ENCODE data around the gene LRRC4B. TPM values are rescaled to one million over a fixed set of nuclear protein-coding genes. Genes with fewer than 3 reads are reported as not detected.

The LRRC4B gene
- total and polyA plus RNA-seq, 2 of the 4 experiments (the other 2 are of a cell fraction): 0.03 TPM; not detected in 1

- H2AFZ ChIP-seq (replicated peaks; ENCODE audit: low read length, poor library complexity): peak overlapping the region; percentile 100
- H3K79me1 ChIP-seq (ENCODE audit: low read depth in 1 of 2, low read length in 2 of 2): peaks cover 16 to 27% of the 10 kb centered on the region in 2 experiments
- H4K91ac ChIP-seq (ENCODE audit: insufficient read depth, low read depth, low read length): no peak overlapping the region
- H2BK15ac ChIP-seq (ENCODE audit: low read depth, low read length): no peak overlapping the region
- H3K27me3 ChIP-seq (ENCODE audit: control insufficient read depth, insufficient read depth, low read length): no peaks in the 10 kb centered on the region
- WGBS, 2 experiments (ENCODE audit: extremely low coverage in 2 of 2, insufficient read length in 1 of 2): 0% methylated on average over 7 of the region's 20 CpGs; no CpG with 5 or more reads in 1 of the 2 experiments
- in situ Hi-C loops (cut with MboI; ENCODE audit: low sequenced_read_pairs): no loop called here
- peaks cover 12% of the 10 kb centered on the region for H4K20me1 ChIP-seq (ENCODE audit: insufficient read depth, low read length)
- H4K8ac ChIP-seq (ENCODE audit: low read depth in 2 of 2, low read length in 2 of 2): peak overlapping the region; percentile 85 to 88; a peak in 2 of 4 replicates
- ATAC-seq (ENCODE audit: low read depth) (no peak), DNase-seq (no peak)
- H3K4me1 ChIP-seq (ENCODE audit: control insufficient read depth, insufficient read depth, low read length): 0 out of 2 replicates have a peak, but pooled peaks cover 2% of the 10 kb centered on the region
- BruUV-seq (replicated peaks): no TSS peak
- H3K14ac ChIP-seq (replicated peaks; ENCODE audit: low read depth, low read length): no peak overlapping the region
- peak overlapping the region; percentile 72; the same call in 1 of the 2 replicates for H3K9ac ChIP-seq (ENCODE audit: low read depth, low read length)
- H3K9me1 ChIP-seq (ENCODE audit: insufficient read depth, low read length): peaks cover 5% of the 10 kb centered on the region; the same call in 1 of the 2 replicates
- 0 out of 2 replicates have a peak overlapping the region, but pooled peaks have one; percentile 70 for H3K4ac ChIP-seq (ENCODE audit: low read depth, low read length)
- H4K5ac ChIP-seq (ENCODE audit: low read depth, low read length): no peak overlapping the region
- H3K56ac ChIP-seq (ENCODE audit: extremely low read depth, insufficient read depth, low read length): no peak overlapping the region
- no peak overlapping the region for H2BK120ac ChIP-seq (ENCODE audit: low read depth, low read length)
- H2AK5ac ChIP-seq (ENCODE audit: low read depth, low read length): no peak overlapping the region
- H3K9me3 ChIP-seq (ENCODE audit: control insufficient read depth, insufficient read depth, low read length): no peaks in the 10 kb centered on the region
- dilution Hi-C loops (cut with HindIII; ENCODE audit: low sequenced_read_pairs, unreplicated experiment): no loop called here
- no peak overlapping the region for H2BK5ac ChIP-seq (ENCODE audit: low read depth, low read length, poor library complexity, severe bottlenecking)
- H3K4me2 ChIP-seq (ENCODE audit: low read depth, low read length): peak overlapping the region; percentile 74
- TF ChIP-seq FOS (IDR thresholded peaks at IDR 0.05; ENCODE audit: low read depth, low read length): no peak
- TF ChIP-seq RFX5 (IDR thresholded peaks at IDR 0.05; ENCODE audit: low read depth, low read length): no peak
- no peak for TF ChIP-seq POLR2A (IDR thresholded peaks at IDR 0.05; ENCODE audit: low read depth, low read length)
- TF ChIP-seq ELK1 (IDR thresholded peaks at IDR 0.05; ENCODE audit: borderline replicate concordance, low read depth, low read length): no peak
- TF ChIP-seq NFE2L2 (IDR thresholded peaks at IDR 0.05; ENCODE audit: low read depth, low read length): no peak
- TF ChIP-seq SMC3 (IDR thresholded peaks at IDR 0.05; ENCODE audit: low read depth, low read length): no peak
- no peak for TF ChIP-seq CEBPB (IDR thresholded peaks at IDR 0.05; ENCODE audit: low read depth, low read length)
- TF ChIP-seq RAD21 (IDR thresholded peaks at IDR 0.05; ENCODE audit: low read length): no peak
- TF ChIP-seq MAZ (IDR thresholded peaks at IDR 0.05; ENCODE audit: borderline replicate concordance, low read depth, low read length): no peak
- TF ChIP-seq CTCF (conservative IDR thresholded peaks at IDR 0.05; ENCODE audit: low read depth, low read length): no peak
- no peak for TF ChIP-seq USF2 (IDR thresholded peaks at IDR 0.05; ENCODE audit: low read depth, low read length)
- TF ChIP-seq RCOR1 (IDR thresholded peaks at IDR 0.05; ENCODE audit: insufficient replicate concordance, low read length): no peak
- peak overlapping the region; percentile 97 for H2AK9ac ChIP-seq (replicated peaks; ENCODE audit: low read depth, low read length, poor library complexity)
- H3K23ac ChIP-seq (ENCODE audit: low read depth, low read length): no peak overlapping the region
- no peak overlapping the region for H2BK20ac ChIP-seq (ENCODE audit: low read depth, low read length)
- POLR2A ChIA-PET (ENCODE audit: unreplicated experiment): no interaction called here
- H3K27ac ChIP-seq (ENCODE audit: insufficient read depth, low read length): no peak overlapping the region
- CTCF ChIA-PET: no interaction called here
- no peak overlapping the region for H3K18ac ChIP-seq (ENCODE audit: low read depth, low read length)
- peaks cover 20% of the 10 kb centered on the region; the same call in 1 of the 2 replicates for H3K36me3 ChIP-seq (ENCODE audit: control insufficient read depth, insufficient read depth, low read length)
- H3K4me3 ChIP-seq (ENCODE audit: insufficient read depth, low read depth, low read length): peak overlapping the region; percentile 87
- intact Hi-C loops (cut with micrococcal nuclease): loop anchor here (2.0 to 5.0 kb wide), 2 partner anchors 34 to 110 kb away; partner anchors contain the start of genes JOSD2 and NAPSA
These were observed 91.4 kb downstream of the LRRC4B start for GRCh38 chr19:50476907-50477238.

Measured in IMR-90 (cell line).